Measurements from ENCODE around the gene ATP2B2.
A peak's percentile ranks its signal among the peaks of the same experiment; 100 is the strongest.

ATP2B2 gene

GRCh38 chr3:10426346-10427220, 78.8 kb downstream of the ATP2B2 start:
- TF ChIP-seq CTCF (conservative IDR thresholded peaks at IDR 0.05; ENCODE audit: control insufficient read depth, insufficient read depth, low read depth, low read length) = no peak
- DNase-seq (ENCODE audit: low read depth) = peak; percentile 24

GRCh38 chr3:10423171-10423882, 82.1 kb downstream of the ATP2B2 start:
- no peak for TF ChIP-seq CTCF (conservative IDR thresholded peaks at IDR 0.05; ENCODE audit: control insufficient read depth, insufficient read depth, low read depth, low read length)
- H3K4me3 ChIP-seq (ENCODE audit: control insufficient read depth, low read depth, low read length) = no peak overlapping the region
- no peak for DNase-seq (ENCODE audit: low read depth)

More at GRCh38 chr3:10426346-10427220, 78.8 kb downstream of the ATP2B2 start:
- H3K4me3 ChIP-seq (ENCODE audit: control insufficient read depth, low read depth, low read length) = no peak overlapping the region

GRCh38 chr3:10421996-10422395, 83.4 kb downstream of the ATP2B2 start:
- no peak overlapping the region for H3K4me3 ChIP-seq (ENCODE audit: control insufficient read depth, low read depth, low read length)
- no peak for TF ChIP-seq CTCF (conservative IDR thresholded peaks at IDR 0.05; ENCODE audit: control insufficient read depth, insufficient read depth, low read depth, low read length)
- no peak for DNase-seq (ENCODE audit: low read depth)

- no peak overlapping the region for H3K4me3 ChIP-seq (ENCODE audit: control insufficient read depth, low read depth, low read length)
- no peak for DNase-seq (ENCODE audit: low read depth)
- no peak for TF ChIP-seq CTCF (conservative IDR thresholded peaks at IDR 0.05; ENCODE audit: control insufficient read depth, insufficient read depth, low read depth, low read length)
Measured at GRCh38 chr3:10420745-10421475, 84.5 kb downstream of the ATP2B2 start.

- no peak for TF ChIP-seq CTCF (conservative IDR thresholded peaks at IDR 0.05; ENCODE audit: control insufficient read depth, insufficient read depth, low read depth, low read length)
- no peak for DNase-seq (ENCODE audit: low read depth)
- no peak overlapping the region for H3K4me3 ChIP-seq (ENCODE audit: control insufficient read depth, low read depth, low read length)
Measured at GRCh38 chr3:10419637-10420232, 85.7 kb downstream of the ATP2B2 start.

- peak; percentile 17 for DNase-seq (ENCODE audit: low read depth)
- peak; percentile 25 for TF ChIP-seq CTCF (conservative IDR thresholded peaks at IDR 0.05; ENCODE audit: control insufficient read depth, insufficient read depth, low read depth, low read length)
- H3K4me3 ChIP-seq (ENCODE audit: control insufficient read depth, low read depth, low read length) = no peak overlapping the region
Measured at GRCh38 chr3:10417847-10418246, 87.5 kb downstream of the ATP2B2 start.
